DND-41 (cell line): ENCODE measurements around the gene MAP7D3.
"Not testable (repeated sequence)": the region's sequence is repeated elsewhere in the genome, so short reads cannot be mapped to it uniquely, and the experiment has no call there.

Source experiments
- EZH2 ChIP-seq: IDR thresholded peaks from 3 replicates; pipeline ENCODE4 v1.6.1; 2012; ENCODE audit warnings: borderline replicate concordance, low read depth, mild to moderate bottlenecking, moderate library complexity, low read length, inconsistent platforms; ENCODE audit not compliant: severe bottlenecking
- TF ChIP-seq, protein P1 (sequence below): IDR thresholded peaks from 2 replicates; pipeline ENCODE4 v1.5.1; 2012; ENCODE audit warnings: borderline replicate concordance, low read length, moderate library complexity, mild to moderate bottlenecking; ENCODE audit not compliant: poor library complexity, severe bottlenecking; ENCODE audit errors: extremely low read depth

DNA sequence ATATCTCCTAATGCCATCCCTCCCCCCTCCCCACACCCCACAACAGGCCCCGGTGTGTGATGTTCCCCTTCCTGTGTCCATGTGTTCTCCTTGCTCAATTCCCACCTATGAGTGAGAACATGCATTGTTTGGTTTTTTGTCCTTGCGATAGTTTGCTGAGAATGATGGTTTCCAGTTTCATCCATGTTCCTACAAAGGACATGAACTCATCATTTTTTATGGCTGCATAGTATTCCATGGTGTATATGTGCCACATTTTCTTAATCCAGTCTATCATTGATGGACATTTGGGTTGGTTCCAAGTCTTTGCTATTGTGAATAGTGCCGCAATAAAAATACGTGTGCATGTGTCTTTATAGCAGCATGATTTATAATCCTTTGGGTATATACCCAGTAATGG lies 13.4 kb downstream of the MAP7D3 start:
- TF ChIP-seq, protein P1, sequence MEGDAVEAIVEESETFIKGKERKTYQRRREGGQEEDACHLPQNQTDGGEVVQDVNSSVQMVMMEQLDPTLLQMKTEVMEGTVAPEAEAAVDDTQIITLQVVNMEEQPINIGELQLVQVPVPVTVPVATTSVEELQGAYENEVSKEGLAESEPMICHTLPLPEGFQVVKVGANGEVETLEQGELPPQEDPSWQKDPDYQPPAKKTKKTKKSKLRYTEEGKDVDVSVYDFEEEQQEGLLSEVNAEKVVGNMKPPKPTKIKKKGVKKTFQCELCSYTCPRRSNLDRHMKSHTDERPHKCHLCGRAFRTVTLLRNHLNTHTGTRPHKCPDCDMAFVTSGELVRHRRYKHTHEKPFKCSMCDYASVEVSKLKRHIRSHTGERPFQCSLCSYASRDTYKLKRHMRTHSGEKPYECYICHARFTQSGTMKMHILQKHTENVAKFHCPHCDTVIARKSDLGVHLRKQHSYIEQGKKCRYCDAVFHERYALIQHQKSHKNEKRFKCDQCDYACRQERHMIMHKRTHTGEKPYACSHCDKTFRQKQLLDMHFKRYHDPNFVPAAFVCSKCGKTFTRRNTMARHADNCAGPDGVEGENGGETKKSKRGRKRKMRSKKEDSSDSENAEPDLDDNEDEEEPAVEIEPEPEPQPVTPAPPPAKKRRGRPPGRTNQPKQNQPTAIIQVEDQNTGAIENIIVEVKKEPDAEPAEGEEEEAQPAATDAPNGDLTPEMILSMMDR = not testable (repeated sequence)
- TF ChIP-seq EZH2 = not testable (repeated sequence)
